HG02884 (cell line): Measurements from ENCODE around the gene FOXD2.
"Not testable (repeated sequence)": the region's sequence is repeated elsewhere in the genome, so short reads cannot be mapped to it uniquely, and the experiment has no call there.

Experiments
- ATAC-seq: cut with Tn5 transposase; IDR thresholded peaks from one replicate; pipeline ENCODE4 v1.9.1; 2021; ENCODE audit warnings: mild to moderate bottlenecking, moderate library complexity; ENCODE audit not compliant: unreplicated experiment

FOXD2 gene

GRCh38 chr1:47439017-47439818 is 1.4 kb downstream of the FOXD2 start:
- no peak for ATAC-seq

GRCh38 chr1:47439819-47440598 is 2.2 kb downstream of the FOXD2 start:
- ATAC-seq: no peak

GRCh38 chr1:47440599-47441081 is 2.8 kb downstream of the FOXD2 start:
- no peak for ATAC-seq

- no peak for ATAC-seq
Observed at GRCh38 chr1:47441450-47442106, 3.7 kb downstream of the FOXD2 start.

GRCh38 chr1:47442202-47442601 is 4.4 kb downstream of the FOXD2 start:
- ATAC-seq: no peak

- no peak for ATAC-seq
Observed at GRCh38 chr1:47442842-47443529, 5.1 kb downstream of the FOXD2 start.

GRCh38 chr1:47443530-47444296 is 5.9 kb downstream of the FOXD2 start:
- ATAC-seq: no peak

DNA sequence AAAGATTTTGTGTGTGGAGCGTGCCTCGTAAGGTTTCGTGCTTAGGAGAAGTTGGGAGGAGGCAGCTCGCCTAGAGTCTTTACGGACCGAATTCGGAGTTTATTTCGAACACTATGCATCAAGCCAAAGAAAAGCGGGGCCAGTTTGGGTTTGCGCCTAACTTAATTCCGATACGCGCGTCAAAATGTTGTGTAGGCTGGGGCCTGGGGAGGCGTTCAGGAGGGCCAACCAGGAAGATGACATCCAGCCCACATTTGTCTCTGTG is 6.4 kb downstream of the FOXD2 start:
- ATAC-seq: no peak

- no peak for ATAC-seq
Observed at GRCh38 chr1:47444562-47445465, 7.0 kb downstream of the FOXD2 start.

GRCh38 chr1:47445823-47446550 is 8.1 kb downstream of the FOXD2 start:
- ATAC-seq: no peak

DNA sequence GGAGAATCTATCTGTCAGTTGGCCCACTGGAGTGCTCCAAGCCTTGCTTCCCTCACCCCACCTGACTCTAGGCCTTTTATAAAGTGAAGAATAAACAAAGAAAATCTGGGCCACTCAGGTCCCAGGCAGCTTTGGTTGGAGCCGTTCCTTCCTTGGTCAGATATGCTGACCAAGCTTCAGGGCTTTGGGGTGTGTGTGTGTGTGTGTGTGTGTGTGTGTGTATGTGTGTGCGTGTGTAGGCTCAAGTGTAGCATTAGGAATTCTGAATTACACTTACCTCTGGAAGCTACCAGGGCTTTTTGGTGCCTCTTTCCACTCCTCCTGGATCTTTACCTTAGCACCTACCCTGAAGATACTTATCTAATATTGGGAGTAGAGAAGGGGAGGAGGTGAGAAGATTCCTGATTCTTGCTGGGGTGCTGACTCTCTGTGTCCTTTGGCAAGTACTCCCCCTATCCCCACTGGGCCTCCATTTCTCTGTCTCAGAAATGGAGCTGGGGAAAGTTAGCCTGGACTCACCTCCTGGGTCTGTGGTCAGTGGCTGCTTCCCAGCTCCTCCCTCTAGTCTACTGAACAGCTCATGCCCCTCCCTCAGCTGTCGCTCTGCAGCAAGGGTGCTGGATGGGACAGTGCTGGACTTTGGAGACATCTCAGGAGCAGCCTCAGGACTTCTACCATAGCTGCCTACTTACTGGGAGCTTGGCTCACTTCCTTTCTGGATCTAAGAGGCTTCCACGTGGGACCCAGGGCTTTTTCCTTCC is 10.8 kb downstream of the FOXD2 start:
- ATAC-seq: no peak

DNA sequence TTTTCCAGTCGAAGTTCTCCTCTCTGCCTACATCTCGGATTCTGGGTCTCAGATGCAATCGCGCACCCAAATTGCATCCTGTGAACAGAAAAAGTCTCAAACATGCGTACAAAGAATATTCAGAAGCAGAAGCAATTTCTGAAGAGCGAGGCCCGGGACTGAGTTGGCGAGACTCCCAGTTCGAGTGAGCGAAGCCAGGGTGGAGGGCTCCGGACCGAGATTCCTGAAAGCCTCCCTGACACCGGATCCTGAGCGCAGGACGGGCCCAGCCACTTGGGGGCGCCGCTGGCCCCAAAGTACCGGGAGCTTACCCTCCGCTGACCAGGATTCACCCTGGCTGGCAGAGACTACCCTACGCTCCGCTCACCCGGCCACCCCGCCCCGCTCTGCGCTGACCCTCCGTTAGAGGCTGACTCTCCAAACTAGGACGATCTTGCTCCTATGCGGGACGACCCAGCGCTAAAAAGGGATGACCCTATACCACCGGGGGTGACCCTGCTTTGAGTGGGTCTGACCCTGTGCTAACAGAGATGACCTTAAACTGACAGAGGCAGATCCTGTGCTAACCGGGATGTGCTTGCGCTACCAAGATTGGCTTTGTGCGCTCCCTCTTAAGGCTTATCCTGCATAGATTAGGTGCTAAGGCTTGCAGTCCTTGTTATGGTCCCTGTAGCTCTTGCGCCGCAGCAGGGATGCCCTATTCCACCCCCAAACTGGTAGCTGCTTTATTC is 12.1 kb downstream of the FOXD2 start:
- ATAC-seq: no peak

- ATAC-seq: no peak
Observed at GRCh38 chr1:47450606-47451005, 12.8 kb downstream of the FOXD2 start.

- ATAC-seq: no peak
Observed at GRCh38 chr1:47452426-47452825, 14.6 kb downstream of the FOXD2 start.

DNA sequence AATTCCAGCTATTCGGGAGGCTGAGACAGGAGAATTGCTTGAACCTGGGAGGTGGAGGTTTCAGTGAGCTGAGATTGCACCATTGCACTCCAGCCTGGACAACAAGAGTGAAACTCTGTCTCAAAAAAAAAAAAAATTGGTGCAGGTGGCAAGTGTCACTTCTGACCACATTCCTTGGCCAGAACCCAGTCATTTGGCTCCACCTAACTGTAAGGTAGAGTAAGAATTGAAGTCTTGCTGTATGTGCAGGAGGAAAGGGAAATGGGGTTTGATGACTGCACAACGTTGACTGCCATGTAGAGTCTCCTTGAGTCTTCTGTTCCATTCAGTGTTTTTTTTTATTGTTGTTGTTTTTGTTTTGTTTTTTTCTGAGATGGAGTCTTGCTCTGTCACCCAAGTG is 16.1 kb downstream of the FOXD2 start:
- not testable (repeated sequence) for ATAC-seq

DNA sequence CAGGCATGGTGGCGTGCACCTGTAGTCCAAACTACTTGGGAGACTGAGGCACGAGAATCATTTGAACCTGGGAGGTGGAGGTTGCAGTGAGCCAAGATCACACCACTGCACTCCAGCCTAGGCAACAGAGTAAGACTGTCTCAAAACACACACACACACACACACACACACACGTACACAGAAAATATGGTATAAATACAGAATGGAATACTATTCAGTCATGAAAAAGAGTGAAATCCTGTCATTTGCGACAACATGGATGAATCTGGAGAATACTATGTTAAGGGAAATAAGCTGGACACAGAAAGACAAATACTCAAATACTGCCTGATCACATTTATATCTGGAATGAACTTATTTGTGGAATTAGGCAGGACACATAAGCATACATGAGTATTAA is 18.4 kb downstream of the FOXD2 start:
- no peak for ATAC-seq

GRCh38 chr1:47457547-47457946 is 19.7 kb downstream of the FOXD2 start:
- ATAC-seq: not testable (repeated sequence)
